NOMO-1 treated with dmso at 0.1 percent for 144 hours (cell line): ENCODE data around the gene BRSK2.

Experiments
- DNase-seq: peaks from one replicate; lab custom pipeline; 2025; ENCODE audit not compliant: unreplicated experiment; lab: John Stamatoyannopoulos, UW

Gene BRSK2

DNA sequence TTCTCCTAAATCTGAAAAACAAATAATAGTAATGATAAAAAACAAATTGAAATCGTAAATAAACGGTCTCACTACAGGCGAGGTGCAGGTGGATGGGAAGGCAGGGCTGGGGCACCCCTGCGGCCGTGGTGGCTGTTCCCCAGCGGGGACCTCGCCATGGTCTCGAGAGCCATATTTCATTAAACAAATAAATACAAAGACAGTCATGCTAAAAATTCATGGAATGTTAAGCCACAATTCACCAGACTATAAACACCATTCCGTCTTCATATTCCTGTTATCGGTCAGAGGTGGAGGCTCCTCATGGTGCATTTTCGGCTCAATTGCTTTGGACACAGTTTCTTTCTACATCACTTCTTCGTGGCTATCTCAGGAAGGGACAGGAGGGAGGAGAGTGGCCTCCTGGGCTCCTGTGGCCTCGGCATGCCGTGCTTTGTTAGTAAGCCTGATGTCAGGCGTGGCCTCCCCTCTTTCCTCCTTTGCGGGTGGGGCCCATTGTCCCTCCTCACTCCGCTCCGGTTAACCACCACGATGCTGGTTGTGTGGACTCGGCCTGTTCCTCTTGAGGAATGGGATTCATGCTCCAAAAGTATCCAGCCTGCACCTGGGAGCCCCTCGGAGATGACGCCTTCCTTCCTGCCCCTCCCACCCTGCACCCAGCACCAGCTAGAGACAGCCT, 16.1 kb upstream of the BRSK2 start:
- no peak for DNase-seq

DNA sequence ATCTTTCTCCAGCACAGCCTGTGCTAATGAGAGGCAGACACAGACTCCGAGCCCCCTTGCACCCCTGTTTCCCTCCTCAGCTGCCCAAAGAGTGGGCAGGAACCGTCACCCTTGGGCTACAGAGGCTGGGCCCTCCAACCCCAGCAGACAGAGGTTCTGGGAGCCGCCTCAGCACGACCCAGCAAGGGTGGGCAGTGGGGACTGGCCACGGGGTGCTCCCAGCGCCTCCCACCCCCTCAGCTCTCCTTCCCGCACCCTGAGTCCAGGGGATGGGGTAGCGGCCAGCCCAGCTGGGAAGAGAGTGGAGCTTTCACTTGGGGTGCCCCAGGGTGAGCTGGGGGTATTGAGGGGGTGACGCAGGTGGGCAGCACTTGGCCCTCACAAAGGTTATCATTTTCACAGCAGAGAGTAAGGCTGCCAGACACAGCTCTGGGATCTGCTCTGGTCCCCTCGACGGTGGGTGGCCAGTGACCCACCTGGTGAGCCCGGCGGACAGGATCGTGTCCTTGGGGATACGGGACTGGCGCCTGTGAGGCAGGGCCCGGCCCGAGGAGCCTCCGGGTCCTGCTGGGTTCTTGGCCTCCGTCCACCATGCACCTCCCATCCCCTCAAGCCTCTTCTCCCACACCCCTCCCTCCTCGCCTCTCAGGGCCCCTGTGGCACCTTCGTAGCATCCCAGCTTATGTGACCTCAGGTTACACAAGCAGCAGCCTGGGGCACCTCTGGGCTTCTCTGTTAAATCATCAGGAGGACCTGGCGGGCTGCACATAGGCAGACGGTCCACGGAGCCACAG, 14.4 kb upstream of the BRSK2 start:
- DNase-seq, result no peak

DNA sequence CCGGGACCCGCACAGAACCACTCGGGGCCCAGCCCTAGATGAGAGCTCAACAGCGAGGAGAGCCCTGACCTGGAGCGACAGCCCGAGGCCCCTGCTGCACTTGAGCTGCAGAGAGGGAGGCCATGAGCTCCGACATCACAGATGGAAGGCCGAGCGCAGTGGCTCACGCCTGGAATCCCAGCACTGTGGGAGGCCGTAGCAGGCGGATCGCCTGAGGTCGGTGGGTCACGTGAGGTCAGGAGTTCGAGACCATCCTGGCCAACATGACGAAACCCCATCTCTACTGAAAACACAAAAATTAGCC, 13.8 kb upstream of the BRSK2 start:
- DNase-seq, result no peak

DNA sequence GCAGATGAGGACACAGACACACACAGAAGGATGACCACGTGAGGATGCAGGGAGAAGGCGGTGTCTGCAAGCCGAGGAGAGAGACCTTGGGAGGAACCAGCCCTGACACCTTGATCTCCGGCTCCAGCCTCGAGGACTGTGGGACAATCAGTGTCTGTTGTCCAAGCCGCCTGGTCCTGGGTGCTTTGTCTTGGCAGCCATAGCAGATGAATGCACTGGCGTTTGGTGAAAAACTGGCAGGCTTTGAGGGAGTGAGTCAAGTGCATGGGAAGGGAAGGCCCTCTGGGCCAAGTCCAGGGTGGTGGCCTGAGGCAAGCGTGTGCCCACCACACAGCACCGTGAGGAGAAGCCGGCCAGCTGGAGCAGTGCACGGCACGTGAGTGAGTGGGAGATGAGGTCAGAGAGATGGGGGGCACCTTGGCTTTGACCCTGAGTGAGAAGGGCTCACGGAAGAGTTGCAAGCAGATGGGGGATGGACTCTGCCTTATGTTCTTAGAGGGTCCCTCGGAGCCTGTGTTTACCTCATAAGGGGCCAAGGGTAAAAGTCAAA, 12.4 kb upstream of the BRSK2 start:
- no peak for DNase-seq

DNA sequence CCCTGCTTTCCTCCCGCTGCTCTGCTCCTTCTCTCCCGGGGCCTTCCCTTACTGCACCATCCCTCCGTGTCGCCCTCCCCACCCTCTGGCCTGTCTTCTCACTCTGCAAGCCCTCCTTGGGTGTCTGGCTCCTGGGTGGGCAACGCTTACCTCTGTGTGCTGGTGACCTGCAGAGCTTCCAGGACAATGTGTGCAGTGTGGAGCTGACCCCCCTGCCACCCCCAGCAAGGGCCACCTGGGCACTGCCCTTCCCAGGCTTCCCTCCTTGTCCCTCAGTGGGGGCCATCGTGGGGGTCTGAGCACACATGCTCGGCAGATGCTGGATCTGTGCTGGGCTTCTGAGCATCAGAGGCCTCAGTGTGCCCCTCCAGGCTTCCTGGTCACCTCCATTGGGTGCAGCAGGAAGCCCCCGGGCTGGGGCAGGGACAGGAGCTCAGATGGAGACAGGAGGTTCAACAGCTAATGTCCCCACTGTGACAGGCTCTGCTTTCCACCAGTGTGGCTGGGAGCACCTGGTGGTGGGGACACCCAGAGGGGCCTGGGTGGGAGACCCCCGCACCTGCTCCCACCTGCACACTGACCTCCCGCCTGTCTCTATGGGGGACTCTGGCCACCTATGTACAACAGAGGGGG, 7.8 kb upstream of the BRSK2 start:
- no peak for DNase-seq

DNA sequence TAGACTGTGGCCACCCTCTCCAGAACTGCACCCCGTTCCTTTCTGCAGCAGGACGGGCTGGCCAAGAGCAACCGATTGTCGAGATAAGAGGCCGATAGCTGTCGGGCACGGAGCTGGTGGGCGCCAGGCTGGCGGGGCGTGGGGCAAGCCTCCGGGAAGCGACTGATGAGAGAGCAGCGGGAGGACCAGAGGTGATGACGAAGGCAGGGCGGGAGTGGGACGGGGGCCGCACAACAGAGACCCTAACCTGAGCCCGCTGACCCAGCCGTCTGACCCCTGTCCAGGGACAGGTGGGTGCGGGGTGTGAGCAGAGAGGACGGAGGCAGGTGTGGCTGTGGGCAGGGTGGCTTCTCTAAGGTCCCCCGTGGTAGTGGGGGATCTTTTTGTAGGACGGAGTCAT, 7.3 kb upstream of the BRSK2 start:
- DNase-seq, result no peak

DNA sequence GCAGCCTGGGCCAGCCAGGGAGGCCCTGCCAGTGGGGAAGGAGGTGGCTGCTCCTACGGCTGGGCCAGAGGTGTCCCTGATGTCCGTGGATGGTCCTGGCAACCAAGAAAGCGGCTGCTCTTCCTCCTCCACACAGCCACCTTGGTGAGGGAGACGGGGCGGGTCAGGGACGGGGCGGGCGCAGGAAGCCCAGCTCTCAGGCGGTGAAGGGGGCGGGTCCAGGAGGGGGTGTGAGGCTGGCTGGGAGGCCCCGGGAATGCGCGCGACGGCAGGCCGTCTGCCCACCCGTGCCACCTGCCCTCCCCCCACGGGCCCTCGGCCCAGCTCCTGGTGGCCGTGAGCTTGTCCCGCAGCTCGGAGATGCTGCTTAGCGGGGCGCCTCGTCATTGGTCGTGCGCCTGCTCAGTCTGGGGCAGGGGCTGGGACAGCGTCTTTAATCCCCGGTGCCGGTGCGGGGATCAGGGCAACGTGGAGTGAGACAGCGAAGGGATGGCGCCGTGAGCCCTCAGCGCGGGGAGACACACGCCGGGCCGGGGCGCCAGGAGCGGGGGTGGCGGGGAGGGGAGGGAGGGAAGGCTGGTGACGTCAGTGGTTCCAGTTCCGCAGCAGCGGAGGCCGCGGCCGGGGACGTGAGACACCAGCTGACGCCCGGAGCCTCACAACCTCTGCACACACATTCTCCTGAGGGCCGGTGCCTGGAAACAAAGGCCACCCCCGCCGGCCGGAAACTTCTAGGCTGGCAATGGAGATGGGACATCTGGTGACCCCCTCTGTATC, 6.7 kb upstream of the BRSK2 start:
- peak; percentile 74 for DNase-seq

DNA sequence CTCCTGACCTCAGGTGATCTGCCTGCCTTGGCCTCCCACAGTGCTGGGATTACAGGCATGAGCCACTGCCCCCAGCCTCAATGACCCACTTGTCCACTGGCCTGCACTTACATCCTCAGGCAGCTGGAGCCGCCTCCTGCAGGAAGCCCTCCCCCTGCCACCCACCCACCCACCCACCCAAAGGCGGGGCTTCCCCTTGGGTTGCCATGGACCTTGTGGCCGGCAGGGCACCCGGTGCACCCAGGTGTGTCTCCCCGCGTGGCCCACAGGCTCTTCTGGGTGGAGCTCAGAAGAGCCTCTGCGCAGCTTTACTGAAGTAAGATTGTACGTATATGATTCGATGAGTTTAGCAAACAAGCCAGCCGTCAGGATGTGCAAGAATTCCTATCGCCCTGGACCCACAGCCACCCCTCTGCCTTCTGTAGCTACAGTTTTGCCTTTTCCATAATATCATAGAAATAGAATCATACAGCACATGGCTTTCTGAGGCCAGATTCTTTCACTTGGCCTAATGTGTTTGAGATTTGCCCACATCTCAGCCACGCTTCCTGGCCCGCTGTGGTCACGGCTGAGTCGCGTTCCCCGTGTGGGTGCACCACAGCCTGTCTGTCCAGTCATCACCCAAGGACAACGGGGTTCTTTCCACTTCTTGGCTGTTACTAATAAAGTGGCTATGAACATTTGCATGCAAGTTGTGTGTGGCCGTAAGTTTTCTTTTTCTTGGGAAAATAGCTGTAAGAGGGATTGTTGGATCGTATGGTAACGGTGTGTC, 5.3 kb upstream of the BRSK2 start:
- no peak for DNase-seq

DNA sequence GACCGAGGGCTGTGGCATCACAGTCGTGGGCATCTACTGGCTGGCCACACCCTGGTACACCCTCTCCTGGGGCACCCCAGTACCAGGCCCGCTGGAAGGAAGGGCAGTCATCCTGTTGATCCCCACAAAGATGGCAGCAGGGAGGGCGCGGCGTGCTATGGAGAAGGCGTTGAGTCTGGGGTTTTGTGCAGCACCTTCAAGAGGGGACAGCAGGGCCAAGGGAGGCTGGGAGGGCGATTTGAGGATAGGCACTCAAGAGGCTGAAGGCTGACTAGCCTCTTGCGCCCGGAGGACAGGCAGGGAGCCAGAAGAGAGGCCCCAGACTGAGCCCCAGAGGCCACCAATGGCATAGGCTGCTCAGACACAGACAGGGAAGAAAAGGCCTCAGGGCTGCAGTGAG, 2.2 kb upstream of the BRSK2 start:
- no peak for DNase-seq

DNA sequence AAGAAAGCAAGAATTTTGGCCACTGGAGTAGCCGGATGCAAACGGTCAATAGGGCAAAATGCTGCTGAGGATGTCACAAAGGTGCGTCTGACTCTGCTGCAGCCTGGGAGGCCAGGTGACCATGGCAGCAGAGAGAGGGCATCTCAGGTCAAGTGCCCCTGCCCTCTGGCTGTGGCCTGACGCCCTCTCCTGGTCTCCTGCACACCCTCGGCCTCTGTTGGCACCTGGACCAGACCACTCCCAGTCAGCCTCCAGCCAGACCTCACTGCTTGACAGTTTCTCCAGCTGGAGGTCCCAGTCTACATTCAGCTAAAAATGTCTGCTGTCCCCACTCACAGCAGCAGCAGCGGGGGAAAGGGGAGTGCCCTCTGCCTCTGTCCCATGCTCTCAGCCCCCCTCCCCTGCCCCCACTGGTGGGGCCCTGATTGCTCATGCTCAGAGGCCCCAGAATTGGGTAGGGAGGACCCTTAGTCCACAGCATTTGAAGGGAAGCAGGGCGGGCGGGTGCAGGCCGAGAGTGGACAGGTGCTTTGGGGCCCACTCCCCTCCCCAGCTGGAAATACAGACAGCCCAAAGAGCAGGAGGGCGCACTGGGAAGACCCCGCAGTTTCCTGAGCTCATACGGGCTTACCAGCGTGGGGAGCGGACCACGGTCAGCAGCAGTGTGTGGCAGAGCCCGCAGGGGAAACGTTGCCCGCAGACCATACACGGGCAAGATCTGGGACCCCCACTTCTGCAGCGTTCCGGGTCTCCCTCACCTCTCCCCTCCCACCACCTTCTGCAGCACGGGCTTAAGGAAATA, 1.6 kb upstream of the BRSK2 start:
- no peak for DNase-seq

DNA sequence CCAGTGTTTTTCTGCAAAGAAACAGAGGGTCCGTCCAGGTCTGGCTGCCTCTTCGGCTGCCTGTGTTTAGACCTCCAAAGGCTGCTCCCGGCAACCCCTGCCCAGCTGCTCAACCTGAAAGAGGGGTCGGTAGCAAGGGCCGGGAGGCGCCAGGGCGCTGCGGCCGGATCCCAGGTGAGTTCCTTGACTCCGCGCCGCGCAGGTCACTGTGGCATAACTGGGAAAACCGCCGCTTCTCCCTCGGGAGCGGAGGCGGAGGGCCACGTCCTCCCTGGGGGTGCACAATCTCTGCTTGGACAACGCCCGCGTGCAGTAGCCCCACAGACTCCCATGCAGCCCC, 1.0 kb upstream of the BRSK2 start:
- DNase-seq, result no peak

DNA sequence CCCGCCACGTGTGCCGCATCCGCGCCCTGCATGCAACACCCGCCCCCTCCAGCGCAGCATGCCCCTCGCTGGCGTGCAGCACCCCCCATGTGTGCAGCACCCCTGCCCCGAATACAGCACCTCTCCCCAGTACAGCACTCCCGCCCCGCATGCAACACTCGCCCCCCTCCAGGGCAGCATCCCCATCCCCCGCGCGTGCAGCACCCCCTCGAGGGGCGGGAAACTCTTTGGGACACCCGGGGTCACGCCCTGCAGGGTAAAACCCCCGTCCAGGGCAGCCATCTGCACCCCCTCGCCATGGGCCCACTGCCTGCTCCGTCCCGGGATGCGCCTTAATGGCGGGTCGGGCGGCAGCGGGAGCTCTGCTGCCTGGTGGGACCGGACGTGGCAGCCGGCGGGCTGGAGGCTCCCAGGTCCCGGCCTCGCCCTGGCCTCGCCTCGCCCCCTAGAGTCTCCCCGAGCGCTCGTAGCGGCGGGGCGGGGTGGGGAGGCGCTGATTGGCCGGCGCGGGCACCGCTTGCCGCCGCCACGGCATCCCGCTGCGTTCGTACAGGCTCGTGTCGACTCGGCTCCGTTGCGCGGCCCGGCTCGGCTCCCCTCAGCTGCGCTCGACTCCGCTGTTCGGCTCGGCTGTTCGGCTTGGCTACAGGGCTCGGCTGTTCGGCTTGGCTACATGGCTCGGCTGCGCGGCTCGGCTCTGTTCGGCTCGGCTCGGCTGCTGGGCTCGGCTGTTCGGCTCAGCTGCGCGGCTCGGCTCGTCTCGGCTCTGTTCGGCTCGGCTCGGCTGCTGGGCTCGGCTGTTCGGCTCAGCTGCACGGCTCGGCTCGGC, 417 bp upstream of the BRSK2 start:
- peak; percentile 93 for DNase-seq

DNA sequence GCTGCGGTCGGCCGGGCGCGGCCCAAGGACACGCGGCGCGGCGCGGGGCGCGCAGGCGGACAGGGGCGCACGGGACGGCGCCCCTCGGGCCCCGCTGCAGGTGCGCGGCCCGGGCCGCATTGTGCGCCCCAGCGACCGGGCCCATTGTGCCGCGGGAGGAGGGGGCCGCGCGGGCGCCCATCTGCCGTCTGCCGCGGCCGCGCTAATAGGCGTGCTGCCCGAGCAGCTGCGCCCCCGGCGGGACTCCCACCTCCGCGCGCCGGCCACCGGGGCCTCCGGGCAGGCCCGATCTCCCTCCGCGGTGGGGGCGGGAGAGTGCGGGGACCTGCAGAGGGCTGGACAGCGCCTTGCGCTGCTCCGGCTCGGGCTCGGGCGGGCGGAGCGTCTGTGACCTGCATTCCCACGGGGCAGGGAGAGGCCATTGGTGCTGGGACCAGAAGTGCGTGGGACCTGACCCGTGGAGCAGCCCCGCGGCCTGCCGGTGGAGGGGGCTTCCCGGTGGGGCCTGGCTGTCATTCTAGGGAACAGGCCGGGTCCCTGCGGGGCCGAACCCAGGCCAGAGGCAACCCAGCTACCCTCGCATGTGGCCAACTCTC, 933 bp downstream of the BRSK2 start:
- DNase-seq, result no peak

DNA sequence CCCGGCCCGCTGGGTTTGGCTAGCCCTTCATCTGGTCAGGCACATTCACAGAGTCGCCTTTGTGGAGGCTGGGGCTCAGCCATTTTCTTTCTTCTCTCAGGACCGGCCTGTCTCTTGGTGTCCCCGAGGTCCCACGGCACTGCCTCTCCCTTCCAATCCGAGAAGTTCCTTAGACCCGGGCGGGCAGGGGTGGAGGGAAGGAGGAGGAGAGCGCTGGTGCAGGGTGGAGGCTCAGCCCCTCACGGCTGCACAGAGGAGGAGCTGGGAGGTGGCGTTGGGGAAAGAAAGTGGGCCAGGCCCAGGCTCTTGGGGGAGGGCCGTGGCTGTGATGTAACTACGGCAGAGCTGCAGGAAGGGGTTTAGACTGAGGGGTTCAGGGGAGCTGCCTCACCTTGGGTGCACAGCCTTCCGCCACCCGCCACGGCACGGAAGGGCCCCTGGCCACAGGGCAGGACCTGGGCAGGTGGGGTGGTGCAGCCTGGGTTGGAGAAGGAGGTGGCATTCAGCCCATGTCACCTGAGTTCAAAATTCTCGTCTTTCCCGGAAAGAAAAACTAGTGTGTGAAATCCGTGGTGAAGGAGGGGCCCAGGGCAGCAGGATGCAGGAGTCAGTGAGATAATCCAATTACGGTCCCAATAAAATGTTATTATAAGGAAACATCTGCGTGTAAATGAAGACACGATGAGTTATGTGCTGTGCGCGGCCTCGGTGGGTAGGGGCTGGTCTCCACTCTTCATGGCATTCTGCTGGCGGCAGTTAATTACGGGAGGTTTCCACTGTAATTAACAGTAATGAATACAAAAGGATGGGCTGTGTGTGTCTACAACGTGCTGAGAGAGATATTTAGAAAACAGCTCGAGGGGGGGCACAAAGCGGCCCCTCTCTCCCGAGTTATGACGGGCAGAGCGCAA, 1.7 kb downstream of the BRSK2 start:
- DNase-seq, result no peak

DNA sequence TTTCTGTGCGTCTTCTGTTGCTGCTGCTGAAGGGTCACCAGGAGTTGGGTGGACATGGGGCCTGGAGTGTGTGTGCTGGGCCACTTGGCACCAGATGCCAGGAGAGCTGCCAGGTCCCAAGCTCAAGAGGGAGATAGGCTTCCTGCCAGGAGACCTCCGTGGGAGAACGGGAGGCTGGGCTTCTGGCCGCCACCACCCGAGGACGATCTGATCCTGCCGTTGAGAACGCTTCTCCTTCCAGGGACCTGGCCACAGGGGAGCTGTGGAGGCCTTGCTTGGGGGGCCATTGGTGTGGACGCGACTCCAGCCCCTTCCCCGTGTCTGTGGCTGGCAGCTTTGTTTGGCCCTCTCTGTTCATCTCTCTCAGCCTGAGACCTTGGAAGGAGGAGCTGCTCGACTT, 2.4 kb downstream of the BRSK2 start:
- DNase-seq, result no peak

DNA sequence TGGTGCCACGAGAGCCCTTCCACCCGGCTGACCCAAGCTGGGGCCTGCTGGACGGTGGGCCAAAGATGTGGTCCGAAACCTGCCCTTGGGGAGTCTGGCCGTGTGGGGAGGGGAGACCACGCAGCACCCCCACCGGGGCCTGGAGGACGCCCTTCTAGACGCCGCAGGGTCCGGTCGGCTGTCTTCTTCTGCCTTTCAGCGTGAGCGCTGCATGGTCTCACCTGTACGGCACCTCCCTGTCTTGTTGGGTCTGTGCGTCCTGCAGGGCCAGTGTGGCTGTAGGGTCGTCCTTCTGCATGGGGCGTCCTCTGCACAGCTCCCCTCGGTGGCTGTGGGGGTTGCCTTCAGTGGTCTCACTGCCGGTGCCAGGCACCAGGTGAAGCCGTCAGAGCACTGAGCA, 2.8 kb downstream of the BRSK2 start:
- no peak for DNase-seq

DNA sequence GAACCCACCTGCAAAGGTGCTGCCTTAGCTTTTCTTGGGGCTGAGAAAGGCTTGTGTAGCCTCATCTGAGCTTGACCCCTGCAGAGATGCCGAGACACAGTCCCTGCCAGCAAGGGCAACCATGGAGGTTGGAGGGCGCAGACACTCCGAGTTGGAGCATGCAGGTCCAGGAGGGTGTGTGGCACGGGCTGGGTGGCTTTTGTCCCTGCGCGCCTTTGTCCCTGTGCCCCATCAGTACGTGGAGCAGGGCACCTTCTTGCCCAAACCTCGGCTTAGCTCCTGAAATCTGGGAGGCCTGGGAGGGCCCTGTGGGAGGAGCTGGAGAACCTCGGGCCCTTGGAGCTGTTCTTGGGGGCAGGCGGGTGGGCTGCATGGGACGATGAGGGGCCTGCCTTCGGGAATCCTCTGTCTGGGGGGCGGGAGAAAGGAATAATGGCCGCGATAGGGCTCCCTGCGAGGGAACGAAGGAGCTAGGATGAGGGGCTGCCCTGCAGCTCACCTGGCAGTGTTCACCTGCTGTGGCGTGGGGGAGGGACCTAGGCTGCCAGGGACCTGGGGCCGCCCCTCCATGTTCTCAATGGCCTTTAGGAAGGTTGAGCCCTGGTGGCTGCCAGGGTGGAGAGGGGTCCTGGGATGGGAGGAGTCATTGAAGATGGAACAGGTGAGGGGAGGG, 3.4 kb downstream of the BRSK2 start:
- no peak for DNase-seq
